HG03460 (cell line): ENCODE measurements around the gene ONECUT3.

Experiments
- ATAC-seq: cut with Tn5 transposase; IDR thresholded peaks from one replicate; pipeline ENCODE4 v1.9.1; 2021; ENCODE audit not compliant: unreplicated experiment

Gene ONECUT3

GRCh38 chr19:1828279-1829238 lies 75.3 kb downstream of the ONECUT3 start:
- ATAC-seq, result no peak

DNA sequence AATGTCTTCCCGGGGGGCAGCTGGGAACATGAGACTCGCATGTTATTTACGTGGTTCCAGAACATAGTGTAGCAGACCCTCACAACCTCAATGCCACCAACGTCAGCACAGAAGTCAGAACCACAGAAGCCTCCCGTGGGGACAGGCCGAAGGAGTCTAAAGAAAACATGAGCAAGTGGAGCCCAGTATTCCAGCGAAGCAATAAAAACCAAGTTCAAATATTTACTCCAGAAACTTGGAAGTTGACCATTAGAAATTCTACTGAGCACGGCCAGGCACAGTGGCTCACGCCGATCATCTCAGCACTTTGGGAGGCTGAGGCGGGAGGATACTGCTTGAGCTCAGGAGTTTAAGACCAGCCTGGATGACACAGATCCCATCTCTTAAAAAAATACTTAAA lies 76.7 kb downstream of the ONECUT3 start:
- no peak for ATAC-seq

- ATAC-seq, result no peak
These were observed 77.3 kb downstream of the ONECUT3 start for GRCh38 chr19:1830568-1830967.
